HCT116 (cell line): ENCODE results near the gene PRKAG2. TPM values are rescaled to one million over a fixed set of nuclear protein-coding genes. Genes with fewer than 3 reads are reported as not detected.

Source experiments
- ATAC-seq: fragments of 200-7000 bp; cut with Tn5 transposase; 2 replicates; pipeline ENCODE4 v1.9.1; 2020; ENCODE audit warnings: mild to moderate bottlenecking, moderate library complexity
- BruUV-seq: library from RNA; stranded (reverse); fragments of 400-500 nt; replicated peaks from 2 replicates; lab custom pipeline; 2021; lab: Mats Ljungman, UMichigan
- CTCF ChIA-PET: fragments of 300-600 bp; sonication (Branson Sonifier 250); formaldehyde crosslinking; loops from one replicate; lab custom pipeline; 2021; ENCODE audit warnings: antibody characterized with exemption; lab: Charles Lee
- POLR2A ChIA-PET: fragments of 300-600, 350-600 bp; sonication (Branson Sonifier 250); formaldehyde crosslinking; loops from one replicate; lab custom pipeline; 2021; ENCODE audit warnings: antibody characterized with exemption; lab: Charles Lee
- RAD21 ChIA-PET, 2 experiments: fragments of 300-600 bp; sonication (Branson Sonifier 250); formaldehyde crosslinking; loops; one replicate each; lab custom pipeline; 2023; ENCODE audit warnings: low total read pairs in 2 of 2; ENCODE audit not compliant: uncharacterized antibody in 2 of 2, unreplicated experiment in 2 of 2, low non-redundant PET in 1 of 2; lab: Charles Lee
- DNase-seq: peaks from one replicate; pipeline ENCODE4 v3.0.0-alpha.2; 2010; ENCODE audit warnings: low read depth, low spot score
- H2AFZ ChIP-seq: fragments of 200-600 bp; shearing (Covaris generic), sonication (generic); 2 replicates; pipeline ENCODE4 v1.6.1; 2017; ENCODE audit warnings: low read depth, mixed run types, mixed read lengths, antibody characterized with exemption, low read length; ENCODE audit not compliant: poor library complexity, severe bottlenecking
- H3K27ac ChIP-seq: 2 replicates; pipeline ENCODE4 v1.5.1; 2012; ENCODE audit warnings: low read depth, low read length
- H3K27me3 ChIP-seq: fragments of 200-600 bp; sonication (generic); 2 replicates; pipeline ENCODE4 v1.6.1; 2016; ENCODE audit warnings: mixed run types, low read length, mixed read lengths; ENCODE audit not compliant: insufficient read depth
- H3K36me3 ChIP-seq, 2 experiments: fragments of 200-500 bp in 1 of 2; fragments of 200-600 bp in 1 of 2; sonication (Bioruptor generic) in 1 of 2; sonication (generic) in 1 of 2; 2 replicates each; pipeline versions ENCODE4 v1.5.1 to v1.6.1; 2014 to 2016; ENCODE audit warnings: low read length in 2 of 2, inconsistent platforms in 1 of 2, mixed read lengths in 1 of 2, mixed run types in 1 of 2; ENCODE audit not compliant: insufficient read depth in 2 of 2, control insufficient read depth in 1 of 2
- H3K4me1 ChIP-seq, 2 experiments: fragments of 200-600 bp in 1 of 2; sonication (generic) in 1 of 2; 2 replicates each; pipeline versions ENCODE4 v1.5.1 to v1.6.1; 2012 to 2017; ENCODE audit warnings: low read length in 2 of 2, inconsistent platforms in 1 of 2, mild to moderate bottlenecking in 1 of 2, mixed read lengths in 1 of 2, mixed run types in 1 of 2, moderate library complexity in 1 of 2; ENCODE audit not compliant: insufficient read depth in 2 of 2, control insufficient read depth in 1 of 2
- H3K4me2 ChIP-seq: fragments of 200-600 bp; sonication (generic); 2 replicates; pipeline ENCODE4 v1.6.1; 2017; ENCODE audit warnings: mixed run types, low read length, mixed read lengths
- H3K4me3 ChIP-seq, 2 experiments: fragments of 200-600 bp in 1 of 2; sonication (generic) in 1 of 2; replicated peaks in 1 of 2; 2 replicates each; pipeline ENCODE4 v1.5.1; 2011 to 2016; ENCODE audit warnings: low read length in 2 of 2, control low read depth in 1 of 2, low read depth in 1 of 2, mild to moderate bottlenecking in 1 of 2, mixed read lengths in 1 of 2, mixed run types in 1 of 2
- H3K79me2 ChIP-seq: fragments of 200-600 bp; sonication (generic); 2 replicates; pipeline ENCODE4 v1.6.1; 2017; ENCODE audit warnings: mild to moderate bottlenecking, mixed run types, low read length, moderate library complexity, mixed read lengths; ENCODE audit not compliant: insufficient read depth
- H3K9ac ChIP-seq: fragments of 200-600 bp; sonication (generic); 2 replicates; pipeline ENCODE4 v1.6.1; 2016; ENCODE audit warnings: low read length, mixed read lengths
- H3K9me2 ChIP-seq: fragments of 200-600 bp; sonication (generic), shearing (Covaris generic); 2 replicates; pipeline ENCODE4 v1.6.1; 2017; ENCODE audit warnings: mixed run types, mild to moderate bottlenecking, moderate library complexity; ENCODE audit not compliant: insufficient read depth
- H3K9me3 ChIP-seq, 2 experiments: fragments of 200-500 bp in 1 of 2; fragments of 200-600 bp in 1 of 2; sonication (Bioruptor generic) in 1 of 2; sonication (generic) in 1 of 2; 2 replicates each; pipeline ENCODE4 v1.6.1; 2014 to 2017; ENCODE audit warnings: low read length in 2 of 2, mixed read lengths in 2 of 2, inconsistent platforms in 1 of 2, low read depth in 1 of 2, mild to moderate bottlenecking in 1 of 2, mixed run types in 1 of 2, moderate library complexity in 1 of 2; ENCODE audit not compliant: control insufficient read depth in 1 of 2, insufficient read depth in 1 of 2
- H4K20me1 ChIP-seq: fragments of 200-600 bp; sonication (generic), shearing (Covaris generic); 2 replicates; pipeline ENCODE4 v1.6.1; 2017; ENCODE audit warnings: mixed run types, mild to moderate bottlenecking, moderate library complexity; ENCODE audit not compliant: insufficient read depth
- CBX3 ChIP-seq: IDR thresholded peaks from 2 replicates; pipeline ENCODE4 v1.6.1; 2012; ENCODE audit warnings: low read depth
- EGR1 ChIP-seq: IDR thresholded peaks from 2 replicates; pipeline ENCODE4 v1.6.1; 2012; ENCODE audit warnings: low read depth
- ELF1 ChIP-seq: IDR thresholded peaks from 2 replicates; pipeline ENCODE4 v1.6.1; 2012; ENCODE audit warnings: low read depth, borderline replicate concordance
- FOSL1 ChIP-seq: IDR thresholded peaks from 2 replicates; pipeline ENCODE4 v1.6.1; 2012; ENCODE audit warnings: low read depth
- JUND ChIP-seq: IDR thresholded peaks from 2 replicates; pipeline ENCODE4 v1.6.1; 2012
- MAX ChIP-seq: IDR thresholded peaks from 2 replicates; pipeline ENCODE4 v1.6.1; 2012
- POLR2AphosphoS5 ChIP-seq: IDR thresholded peaks from 2 replicates; pipeline ENCODE4 v1.6.1; 2011; ENCODE audit warnings: mild to moderate bottlenecking, low read depth, low read length, moderate library complexity
- RAD21 ChIP-seq: IDR thresholded peaks from 2 replicates; pipeline ENCODE4 v1.6.1; 2012; ENCODE audit warnings: low read depth, mild to moderate bottlenecking
- SIN3A ChIP-seq: IDR thresholded peaks from 2 replicates; pipeline ENCODE4 v1.6.1; 2012; ENCODE audit warnings: low read depth
- SP1 ChIP-seq: IDR thresholded peaks from 2 replicates; pipeline ENCODE4 v1.6.1; 2012; ENCODE audit warnings: low read depth
- YY1 ChIP-seq: IDR thresholded peaks from 2 replicates; pipeline ENCODE4 v1.6.1; 2011; ENCODE audit warnings: low read length, low read depth, moderate library complexity, mild to moderate bottlenecking; ENCODE audit not compliant: insufficient replicate concordance; ENCODE audit errors: extremely low read depth
- intact Hi-C: fragments of 100-400 bp; cut with micrococcal nuclease; formaldehyde crosslinking; loops from 2 replicates; pipeline ENCODE4 v1.10.0; 2022
- total RNA-seq: library from RNA; stranded (reverse); gene quantifications from one replicate; pipeline ENCODE4 v1.2.1, GENCODE V29; 2021; ENCODE audit not compliant: unreplicated experiment

Gene PRKAG2
- total RNA-seq, 1 experiment from 2014 or later = 23.6 TPM

DNA sequence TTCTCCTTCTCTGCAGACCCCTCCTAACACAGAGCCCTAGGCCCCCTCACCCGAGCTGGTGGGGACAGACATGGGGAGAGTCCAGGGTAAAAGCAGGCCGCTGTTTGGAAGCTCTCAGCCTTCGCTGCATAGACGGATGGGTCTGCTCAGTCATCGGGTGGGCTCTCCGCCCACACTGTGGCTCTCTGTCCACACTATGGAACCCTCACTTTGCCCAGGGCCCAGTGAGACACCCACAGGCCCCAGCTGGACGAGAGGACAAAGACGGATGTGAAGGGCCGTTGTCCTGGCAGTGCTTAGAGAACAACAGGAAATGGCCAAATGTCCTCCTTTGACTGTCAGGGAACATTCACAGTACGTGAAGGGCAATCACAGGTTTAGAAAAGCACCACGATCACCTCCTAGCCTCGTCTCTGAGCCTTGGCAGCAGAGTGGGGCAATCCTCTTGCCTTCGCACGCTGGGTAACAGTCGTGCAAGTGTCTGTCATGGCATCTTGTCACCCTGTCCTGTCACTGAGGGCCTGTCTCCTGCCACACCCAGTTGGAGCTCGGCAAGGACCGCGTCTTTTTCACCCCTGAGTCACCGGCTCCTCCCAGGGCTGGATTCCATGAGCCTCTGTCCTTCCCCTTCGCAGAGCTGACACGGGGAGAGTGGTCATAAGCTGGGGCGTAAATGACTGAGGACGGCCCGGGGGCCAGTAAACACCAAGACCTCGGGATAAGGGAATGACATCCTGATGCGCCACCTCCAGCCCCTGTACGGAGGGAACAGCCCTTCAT lies 80.6 kb downstream of the PRKAG2 start:
- peak; percentile 86 for DNase-seq
- ATAC-seq = peak; percentile 90
- H3K27ac ChIP-seq = peak overlapping the region; percentile 63
- CTCF ChIA-PET = interaction anchor here (0.7 to 6.3 kb wide), 3 partner anchors 13 to 171 kb away, joined by 3 to 35 read pairs (median 3); no protein-coding TSS in a partner anchor
- intact Hi-C loops = no loop called here
- peak overlapping the region in 1 of 2 experiments; percentile 21; a peak in 2 of 4 replicates for H3K4me3 ChIP-seq
- no peaks in the 10 kb centered on the region for H3K9me3 ChIP-seq
- H2AFZ ChIP-seq = peak overlapping the region; percentile 29
- TF ChIP-seq EGR1 (no peak), FOSL1 (peak; percentile 83), JUND (peak; percentile 73), YY1 (peak; percentile 73), SP1 (peak; percentile 84), ELF1 (no peak), CBX3 (peak; percentile 77; the same call in 1 of the 2 replicates), POLR2AphosphoS5 (peak; percentile 46), SIN3A (peak; percentile 93), MAX (peak; percentile 96), RAD21 (no peak)
- TF ChIP-seq, all 23 proteins: peak for 8
- Histone ChIP-seq H3K36me3 (no peaks in the 10 kb centered on the region), H3K9me2 (no peaks in the 10 kb centered on the region), H3K4me2 (peak overlapping the region; percentile 72), H3K79me2 (no peaks in the 10 kb centered on the region), H3K27me3 (no peaks in the 10 kb centered on the region), H3K9ac (peak overlapping the region; percentile 55), H4K20me1 (no peaks in the 10 kb centered on the region), H3K4me1 (peaks cover 26 to 53% of the 10 kb centered on the region in 2 experiments)
- no TSS peak for BruUV-seq
- ChIA-PET POLR2A (interaction anchor here (0.6 to 0.8 kb wide), 2 partner anchors 17 to 355 kb away, joined by 4 read pairs; no protein-coding TSS in a partner anchor), RAD21 (no interaction called here)
